HL-60/S4 treated with phorbol 12-myristate 13-acetate at 8.2 ng/mL for 4 days and 3 days (cell line): ENCODE results near the gene STON2.
"Not testable (repeated sequence)": the region's sequence is repeated elsewhere in the genome, so short reads cannot be mapped to it uniquely, and the experiment has no call there.

Source experiments
- in situ Hi-C: fragments of 300-500 bp; cut with MboI; formaldehyde crosslinking; loops from 2 replicates; pipeline ENCODE4 v1.15.0; 2022; ENCODE audit warnings: low sequenced_read_pairs

The STON2 gene

GRCh38 chr14:81233615-81234014 lies 166.5 kb downstream of the STON2 start:
- in situ Hi-C loops: no loop called here

- in situ Hi-C loops: no loop called here
Observed at GRCh38 chr14:81231540-81231939, 168.6 kb downstream of the STON2 start.

- in situ Hi-C loops: no loop called here
Observed at GRCh38 chr14:81224222-81224621, 175.9 kb downstream of the STON2 start.

DNA sequence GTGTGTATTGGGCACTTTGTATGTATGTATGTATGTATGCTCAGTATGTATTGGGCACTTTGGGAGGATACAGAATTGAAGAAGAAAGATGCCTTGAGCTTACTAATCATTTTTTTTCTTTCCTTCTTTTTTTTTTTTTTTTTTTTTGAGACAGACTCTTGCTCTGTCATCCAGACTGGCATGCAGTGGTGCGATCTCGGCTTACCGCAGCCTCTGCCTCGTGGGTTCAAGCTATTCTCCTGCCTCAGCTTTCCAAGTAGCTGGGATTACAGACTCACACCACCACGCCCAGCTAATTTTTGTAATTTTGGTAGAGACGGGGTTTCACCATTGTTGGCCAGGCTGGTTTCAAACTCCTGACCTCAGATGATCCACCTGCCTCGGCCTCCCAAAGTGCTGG lies 176.3 kb downstream of the STON2 start:
- in situ Hi-C loops: not testable (repeated sequence)

DNA sequence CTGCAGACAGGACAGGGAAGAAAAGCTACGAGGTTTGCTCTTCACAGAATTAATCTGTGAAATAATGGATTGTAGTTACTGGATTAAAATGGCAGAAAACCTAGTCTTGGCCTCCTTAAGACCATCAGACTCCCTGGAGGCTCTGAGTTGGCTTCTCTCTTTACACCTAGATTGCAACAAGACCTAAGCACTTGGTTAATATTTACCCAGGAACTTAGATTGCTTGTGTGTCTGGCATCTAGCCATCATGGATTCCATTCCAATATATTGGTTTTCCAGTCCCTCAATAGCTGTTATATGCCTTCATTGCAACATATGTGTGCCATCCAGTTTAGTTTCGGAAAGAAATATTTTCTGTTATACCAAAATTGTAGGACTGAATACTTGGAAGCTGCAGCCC lies 177.4 kb downstream of the STON2 start:
- in situ Hi-C loops: no loop called here

GRCh38 chr14:81222126-81222525 lies 178.0 kb downstream of the STON2 start:
- in situ Hi-C loops: no loop called here

GRCh38 chr14:81221579-81222102 lies 178.5 kb downstream of the STON2 start:
- in situ Hi-C loops: no loop called here

DNA sequence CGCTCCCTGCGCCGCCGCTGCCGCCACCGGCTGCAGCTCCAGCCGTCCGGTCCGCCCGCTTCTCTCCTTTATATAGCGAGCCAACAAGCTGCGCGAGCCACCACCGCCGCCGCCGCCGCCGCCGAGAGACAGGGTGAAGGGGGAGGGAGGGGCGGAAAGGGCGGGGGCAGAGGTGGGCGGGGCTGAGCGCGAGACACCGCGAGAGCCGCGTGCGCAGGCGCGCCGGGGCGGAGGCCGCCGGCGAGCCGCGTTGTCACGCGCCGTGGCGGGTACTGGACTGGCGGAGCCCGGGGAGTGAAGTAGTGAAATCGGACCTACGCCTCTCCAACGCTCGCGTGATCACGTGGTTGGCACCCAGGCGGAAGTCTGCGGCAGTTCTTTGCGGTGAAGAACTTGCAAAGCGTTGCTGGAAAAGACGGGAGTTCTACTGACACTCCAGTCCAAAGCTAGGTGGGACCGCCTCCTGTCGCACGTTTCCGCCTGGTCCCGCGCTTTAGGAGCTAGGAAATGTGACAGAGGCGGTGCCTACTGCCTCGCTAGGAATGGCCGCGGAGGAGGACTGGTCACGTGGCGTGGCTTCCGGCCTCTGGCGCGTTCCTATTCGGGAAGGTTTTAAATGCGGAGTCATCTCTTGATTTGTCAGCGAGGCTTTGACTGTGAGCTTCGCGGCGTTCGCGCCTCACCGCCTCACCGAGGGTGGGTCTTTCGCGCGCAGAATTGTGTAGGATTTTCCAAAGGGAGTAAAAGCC lies 179.1 kb downstream of the STON2 start, which contains the start of gene GTF2A1:
TSS of gene GTF2A1 (minus strand) at position 130 of the 749 bp plus-strand sequence. CDS start 441 bp downstream, outside the sequence.
- in situ Hi-C loops: no loop called here

GRCh38 chr14:81220580-81220829 lies 179.6 kb downstream of the STON2 start:
- in situ Hi-C loops: no loop called here

GRCh38 chr14:81219759-81220579 lies 180.2 kb downstream of the STON2 start:
- in situ Hi-C loops: no loop called here

GRCh38 chr14:81219210-81219758 lies 180.8 kb downstream of the STON2 start:
- in situ Hi-C loops: no loop called here

DNA sequence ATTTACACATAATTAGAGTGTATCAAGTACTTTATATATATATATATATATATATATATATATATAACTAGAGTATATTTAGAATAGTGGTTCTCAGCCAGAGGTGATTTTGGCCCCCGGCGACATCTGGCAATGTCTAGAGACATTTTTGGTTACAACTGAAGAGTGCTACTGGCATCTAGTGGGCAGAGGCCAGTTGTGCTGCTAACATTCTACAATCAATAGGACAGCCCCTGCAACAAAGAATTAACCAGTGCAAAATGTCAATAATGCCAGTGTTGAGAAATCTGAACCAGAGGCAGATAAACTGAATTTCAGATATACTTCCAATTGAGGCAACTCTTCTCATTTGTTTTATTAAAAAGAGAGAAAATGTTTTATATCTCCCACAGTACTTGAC lies 188.3 kb downstream of the STON2 start:
- in situ Hi-C loops: no loop called here
